GM12864 (cell line): ENCODE measurements around the gene SLC8B1.

ENCODE experiments used
- DNase-seq: peaks from one replicate; pipeline ENCODE4 v3.0.0-alpha.2; 2011; ENCODE audit warnings: low read depth
- H3K4me3 ChIP-seq: 2 replicates; pipeline ENCODE4 v1.5.1; 2011; ENCODE audit warnings: mild to moderate bottlenecking, low read depth, low read length, control low read depth
- TF ChIP-seq, protein P1 (sequence below): IDR thresholded peaks from 2 replicates; pipeline ENCODE4 v1.5.1; 2011; ENCODE audit warnings: low read depth, mild to moderate bottlenecking, moderate library complexity, low read length, control low read depth, inconsistent platforms; ENCODE audit errors: missing control alignments

Gene SLC8B1

GRCh38 chr12:113296557-113297213 is 38.2 kb downstream of the SLC8B1 start:
- DNase-seq = no peak
- no peak overlapping the region for H3K4me3 ChIP-seq
- TF ChIP-seq, protein P1, sequence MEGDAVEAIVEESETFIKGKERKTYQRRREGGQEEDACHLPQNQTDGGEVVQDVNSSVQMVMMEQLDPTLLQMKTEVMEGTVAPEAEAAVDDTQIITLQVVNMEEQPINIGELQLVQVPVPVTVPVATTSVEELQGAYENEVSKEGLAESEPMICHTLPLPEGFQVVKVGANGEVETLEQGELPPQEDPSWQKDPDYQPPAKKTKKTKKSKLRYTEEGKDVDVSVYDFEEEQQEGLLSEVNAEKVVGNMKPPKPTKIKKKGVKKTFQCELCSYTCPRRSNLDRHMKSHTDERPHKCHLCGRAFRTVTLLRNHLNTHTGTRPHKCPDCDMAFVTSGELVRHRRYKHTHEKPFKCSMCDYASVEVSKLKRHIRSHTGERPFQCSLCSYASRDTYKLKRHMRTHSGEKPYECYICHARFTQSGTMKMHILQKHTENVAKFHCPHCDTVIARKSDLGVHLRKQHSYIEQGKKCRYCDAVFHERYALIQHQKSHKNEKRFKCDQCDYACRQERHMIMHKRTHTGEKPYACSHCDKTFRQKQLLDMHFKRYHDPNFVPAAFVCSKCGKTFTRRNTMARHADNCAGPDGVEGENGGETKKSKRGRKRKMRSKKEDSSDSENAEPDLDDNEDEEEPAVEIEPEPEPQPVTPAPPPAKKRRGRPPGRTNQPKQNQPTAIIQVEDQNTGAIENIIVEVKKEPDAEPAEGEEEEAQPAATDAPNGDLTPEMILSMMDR = no peak

- no peak for DNase-seq
- TF ChIP-seq, protein P1 = no peak
- H3K4me3 ChIP-seq = no peak overlapping the region
Measured at GRCh38 chr12:113295886-113296556, 38.9 kb downstream of the SLC8B1 start.

DNA sequence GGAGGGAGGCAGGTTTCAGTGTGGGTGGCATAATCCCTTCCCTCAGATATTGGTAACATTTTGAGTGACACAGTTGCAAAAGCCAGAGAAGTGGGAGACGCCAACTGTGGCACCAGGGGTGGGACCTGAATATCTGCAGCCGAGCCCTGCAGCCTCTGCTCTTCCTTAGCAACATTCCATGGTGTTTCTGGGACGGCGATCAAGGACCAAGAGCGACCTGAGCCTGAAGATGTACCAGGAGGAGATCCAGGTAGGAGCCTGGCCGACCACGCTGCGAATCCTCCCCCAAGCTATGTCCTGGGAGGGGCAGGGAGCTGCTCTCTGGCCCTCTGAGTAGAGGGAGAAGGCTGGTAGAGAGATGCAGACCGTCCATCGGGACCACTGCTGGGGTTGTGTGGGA is 41.8 kb downstream of the SLC8B1 start:
- TF ChIP-seq, protein P1 = no peak
- H3K4me3 ChIP-seq = no peak overlapping the region
- DNase-seq = no peak

- DNase-seq = no peak
- TF ChIP-seq, protein P1 = no peak
Measured at GRCh38 chr12:113292547-113292946, 42.4 kb downstream of the SLC8B1 start.

GRCh38 chr12:113292091-113292490 is 42.8 kb downstream of the SLC8B1 start:
- no peak for DNase-seq
- TF ChIP-seq, protein P1 = no peak
- H3K4me3 ChIP-seq = no peak overlapping the region

More at GRCh38 chr12:113292547-113292946, 42.4 kb downstream of the SLC8B1 start:
- H3K4me3 ChIP-seq = no peak overlapping the region

DNA sequence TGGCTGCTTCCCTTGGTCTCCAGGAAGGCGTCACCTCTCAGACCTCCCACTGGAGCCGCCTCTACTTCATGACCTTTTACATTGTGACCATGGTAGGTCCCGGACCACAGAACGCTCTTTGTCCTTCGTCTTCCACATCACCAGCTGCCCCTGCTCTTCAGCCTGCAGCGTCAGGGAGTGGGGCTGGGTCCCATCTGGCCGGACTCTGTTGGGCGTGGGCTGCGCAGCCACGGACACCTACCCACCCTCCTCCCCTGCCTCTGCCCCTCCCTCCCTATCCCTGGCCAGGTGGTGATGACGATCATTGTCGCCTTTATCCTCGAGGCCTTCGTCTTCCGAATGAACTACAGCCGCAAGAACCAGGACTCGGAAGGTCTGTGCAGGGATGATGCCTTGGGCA is 43.3 kb downstream of the SLC8B1 start:
- no peak overlapping the region for H3K4me3 ChIP-seq
- TF ChIP-seq, protein P1 = no peak
- DNase-seq = no peak

GRCh38 chr12:113290506-113290905 is 44.4 kb downstream of the SLC8B1 start:
- no peak for DNase-seq
- H3K4me3 ChIP-seq = no peak overlapping the region
- TF ChIP-seq, protein P1 = no peak
